HG02588 (cell line): ENCODE data around the gene TRPC6.
"Not testable (repeated sequence)": the region's sequence is repeated elsewhere in the genome, so short reads cannot be mapped to it uniquely, and the experiment has no call there.

ENCODE experiments used
- ATAC-seq: cut with Tn5 transposase; IDR thresholded peaks from one replicate; pipeline ENCODE4 v1.9.1; 2021; ENCODE audit warnings: mild to moderate bottlenecking, moderate library complexity; ENCODE audit not compliant: unreplicated experiment

TRPC6 gene

GRCh38 chr11:101456812-101457211 lies 127.0 kb downstream of the TRPC6 start:
- ATAC-seq: no peak

- ATAC-seq: no peak
Observed at GRCh38 chr11:101453682-101454081, 130.1 kb downstream of the TRPC6 start.

GRCh38 chr11:101448881-101449442 lies 134.8 kb downstream of the TRPC6 start:
- no peak for ATAC-seq

GRCh38 chr11:101446726-101447125 lies 137.1 kb downstream of the TRPC6 start:
- ATAC-seq: no peak

- ATAC-seq: no peak
Observed at GRCh38 chr11:101446238-101446637, 137.6 kb downstream of the TRPC6 start.

- ATAC-seq: no peak
Observed at GRCh38 chr11:101445761-101446160, 138.0 kb downstream of the TRPC6 start.

- ATAC-seq: no peak
Observed at GRCh38 chr11:101444851-101445250, 139.0 kb downstream of the TRPC6 start.

- ATAC-seq: no peak
Observed at GRCh38 chr11:101444164-101444563, 139.6 kb downstream of the TRPC6 start.

GRCh38 chr11:101442936-101443521 lies 140.8 kb downstream of the TRPC6 start:
- ATAC-seq: no peak

- no peak for ATAC-seq
Observed at GRCh38 chr11:101442171-101442570, 141.6 kb downstream of the TRPC6 start.

GRCh38 chr11:101441747-101442146 lies 142.1 kb downstream of the TRPC6 start:
- no peak for ATAC-seq

GRCh38 chr11:101439488-101439887 lies 144.3 kb downstream of the TRPC6 start:
- ATAC-seq: no peak

- ATAC-seq: not testable (repeated sequence)
Observed at GRCh38 chr11:101438708-101439107, 145.1 kb downstream of the TRPC6 start.

- no peak for ATAC-seq
Observed at GRCh38 chr11:101438126-101438525, 145.7 kb downstream of the TRPC6 start.

GRCh38 chr11:101436511-101437142 lies 147.2 kb downstream of the TRPC6 start:
- no peak for ATAC-seq

- no peak for ATAC-seq
Observed at GRCh38 chr11:101435408-101435973, 148.3 kb downstream of the TRPC6 start.

- ATAC-seq: no peak
Observed at GRCh38 chr11:101434026-101434643, 149.7 kb downstream of the TRPC6 start.

GRCh38 chr11:101433151-101433550 lies 150.7 kb downstream of the TRPC6 start:
- no peak for ATAC-seq

- no peak for ATAC-seq
Observed at GRCh38 chr11:101429703-101430540, 153.9 kb downstream of the TRPC6 start.

GRCh38 chr11:101428918-101429317 lies 154.9 kb downstream of the TRPC6 start:
- no peak for ATAC-seq

GRCh38 chr11:101407324-101407723 lies 176.5 kb downstream of the TRPC6 start:
- ATAC-seq: no peak
